Measurements from ENCODE around the gene HSPA1A.

- no peak for TF ChIP-seq EP300 (IDR thresholded peaks at IDR 0.05)
- no peak for TF ChIP-seq CTCF (IDR thresholded peaks at IDR 0.05)
- no peak for TF ChIP-seq POLR2A (IDR thresholded peaks at IDR 0.05; ENCODE audit: low read depth)
- TF ChIP-seq POLR2AphosphoS5 (IDR thresholded peaks at IDR 0.05) = no peak
Measured at GRCh38 chr6:31781244-31782125, 33.9 kb upstream of the HSPA1A start.

Measured in esophagus muscularis mucosa (tissue), 4 donors.